ENCODE measurements around the gene ERAP2.

DNA sequence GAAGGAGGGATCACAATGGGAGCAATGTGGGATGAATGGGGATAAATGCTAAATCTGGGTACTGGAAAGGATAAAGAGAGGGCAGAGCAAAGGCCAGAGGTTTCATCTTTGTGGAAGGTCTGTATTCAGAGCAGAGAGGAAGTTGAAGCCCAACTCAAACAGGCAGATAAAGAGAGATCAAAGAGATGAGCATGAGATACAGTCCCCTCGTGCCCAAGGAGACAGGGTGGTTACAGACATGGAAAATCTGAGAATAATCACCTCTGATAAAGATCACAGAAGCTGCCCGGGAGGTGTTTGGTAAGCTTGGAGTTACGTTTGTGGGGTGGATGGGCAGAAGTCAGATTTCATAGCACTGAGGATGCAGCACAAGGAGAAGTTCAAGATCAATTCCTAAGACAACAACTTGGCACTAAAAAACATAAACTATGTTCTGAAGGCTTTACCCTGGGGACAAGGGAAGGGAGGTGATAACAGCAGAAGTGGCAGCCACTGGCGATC lies 459 bp upstream of the ERAP2 start:
- TF ChIP-seq, protein P1, sequence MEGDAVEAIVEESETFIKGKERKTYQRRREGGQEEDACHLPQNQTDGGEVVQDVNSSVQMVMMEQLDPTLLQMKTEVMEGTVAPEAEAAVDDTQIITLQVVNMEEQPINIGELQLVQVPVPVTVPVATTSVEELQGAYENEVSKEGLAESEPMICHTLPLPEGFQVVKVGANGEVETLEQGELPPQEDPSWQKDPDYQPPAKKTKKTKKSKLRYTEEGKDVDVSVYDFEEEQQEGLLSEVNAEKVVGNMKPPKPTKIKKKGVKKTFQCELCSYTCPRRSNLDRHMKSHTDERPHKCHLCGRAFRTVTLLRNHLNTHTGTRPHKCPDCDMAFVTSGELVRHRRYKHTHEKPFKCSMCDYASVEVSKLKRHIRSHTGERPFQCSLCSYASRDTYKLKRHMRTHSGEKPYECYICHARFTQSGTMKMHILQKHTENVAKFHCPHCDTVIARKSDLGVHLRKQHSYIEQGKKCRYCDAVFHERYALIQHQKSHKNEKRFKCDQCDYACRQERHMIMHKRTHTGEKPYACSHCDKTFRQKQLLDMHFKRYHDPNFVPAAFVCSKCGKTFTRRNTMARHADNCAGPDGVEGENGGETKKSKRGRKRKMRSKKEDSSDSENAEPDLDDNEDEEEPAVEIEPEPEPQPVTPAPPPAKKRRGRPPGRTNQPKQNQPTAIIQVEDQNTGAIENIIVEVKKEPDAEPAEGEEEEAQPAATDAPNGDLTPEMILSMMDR (IDR thresholded peaks at IDR 0.05; ENCODE audit: low read length) = no peak
- no peak for TF ChIP-seq EZH2phosphoT487 (IDR thresholded peaks at IDR 0.05; ENCODE audit: low read length)
- no peak for TF ChIP-seq EZH2 (optimal IDR thresholded peaks at IDR 0.05; ENCODE audit: low read depth, low read length)
